AG10803 (cell line): Measurements from ENCODE around the gene TNFAIP6.

Source experiments
- DNase-seq: peaks from one replicate; pipeline ENCODE4 v3.0.0; 2010; ENCODE audit warnings: low read depth
- H3K4me3 ChIP-seq: 2 replicates; pipeline ENCODE4 v1.5.1; 2011; ENCODE audit warnings: mild to moderate bottlenecking, low read length, control low read depth
- CTCF ChIP-seq: conservative IDR thresholded peaks from 2 replicates; pipeline ENCODE4 v1.5.1; 2011; ENCODE audit warnings: mild to moderate bottlenecking, low read length, control low read depth, inconsistent platforms

TNFAIP6 gene

GRCh38 chr2:151388011-151388410 is 30.6 kb downstream of the TNFAIP6 start:
- no peak for TF ChIP-seq CTCF
- no peak for DNase-seq
- no peak overlapping the region for H3K4me3 ChIP-seq

- no peak for TF ChIP-seq CTCF
- H3K4me3 ChIP-seq = no peak overlapping the region
- no peak for DNase-seq
These were observed 34.0 kb downstream of the TNFAIP6 start for GRCh38 chr2:151391436-151391835.

- no peak overlapping the region for H3K4me3 ChIP-seq
- TF ChIP-seq CTCF = no peak
- DNase-seq = no peak
These were observed 37.1 kb downstream of the TNFAIP6 start for GRCh38 chr2:151394509-151394908.

GRCh38 chr2:151395509-151396374 is 38.4 kb downstream of the TNFAIP6 start:
- DNase-seq = no peak
- no peak for TF ChIP-seq CTCF
- H3K4me3 ChIP-seq = no peak overlapping the region

GRCh38 chr2:151399981-151400380 is 42.6 kb downstream of the TNFAIP6 start:
- H3K4me3 ChIP-seq = no peak overlapping the region
- DNase-seq = no peak
- TF ChIP-seq CTCF = no peak

GRCh38 chr2:151401149-151401548 is 43.8 kb downstream of the TNFAIP6 start:
- TF ChIP-seq CTCF = no peak
- no peak for DNase-seq
- H3K4me3 ChIP-seq = no peak overlapping the region

GRCh38 chr2:151403914-151404313 is 46.5 kb downstream of the TNFAIP6 start:
- H3K4me3 ChIP-seq = no peak overlapping the region
- DNase-seq = no peak
- TF ChIP-seq CTCF = no peak
